Endothelial cell of umbilical vein (primary cell): ENCODE results near the gene SYCP2. TPM values are rescaled to one million over a fixed set of nuclear protein-coding genes. Genes with fewer than 3 reads are reported as not detected.

Experiments
- BruUV-seq: library from RNA; stranded (reverse); fragments of 400-500 nt; replicated peaks from 2 replicates; lab custom pipeline; 2021; lab: Mats Ljungman, UMichigan
- CTCF ChIA-PET: fragments of 300-600, 350-600 bp; sonication (Branson Sonifier 250); formaldehyde crosslinking; loops from one replicate; lab custom pipeline; 2021; ENCODE audit warnings: antibody characterized with exemption, inconsistent platforms; lab: Charles Lee
- POLR2A ChIA-PET: fragments of 300-600, 350-600 bp; sonication (Branson Sonifier 250); formaldehyde crosslinking; loops from one replicate; lab custom pipeline; 2021; ENCODE audit warnings: antibody characterized with exemption, inconsistent platforms; lab: Charles Lee
- DNase-seq: peaks from one replicate; pipeline ENCODE4 v3.0.0-alpha.2; 2011; ENCODE audit warnings: low read depth, low spot score
- FAIRE-seq: peaks from 2 replicates; lab custom pipeline; 2011; peaks lifted over from hg19 to GRCh38; lab: Jason Lieb, UNC
- H2AFZ ChIP-seq: 2 replicates; pipeline ENCODE4 v1.6.0; 2012; ENCODE audit warnings: low read depth, low read length, control low read depth, inconsistent platforms
- H3K27ac ChIP-seq: 2 replicates; pipeline ENCODE4 v1.5.1; 2011; ENCODE audit warnings: low read depth, mild to moderate bottlenecking, control low read depth, low read length, moderate library complexity; ENCODE audit not compliant: insufficient read depth
- H3K27me3 ChIP-seq, 2 experiments: 2 replicates each; pipeline versions ENCODE4 v1.6.0 to v1.6.1; 2011; ENCODE audit warnings: low read length in 2 of 2, mixed read lengths in 1 of 2; ENCODE audit not compliant: control insufficient read depth in 2 of 2, insufficient read depth in 2 of 2
- H3K36me3 ChIP-seq, 2 experiments: 2 replicates in 1 of 2; 3 replicates in 1 of 2; pipeline ENCODE4 v1.5.1; 2011; ENCODE audit warnings: low read length in 2 of 2, mild to moderate bottlenecking in 1 of 2, moderate library complexity in 1 of 2; ENCODE audit not compliant: control insufficient read depth in 2 of 2, insufficient read depth in 2 of 2; ENCODE audit errors: extremely low read depth in 1 of 2
- H3K4me1 ChIP-seq: 3 replicates; pipeline ENCODE4 v1.5.1; 2011; ENCODE audit warnings: mild to moderate bottlenecking, low read length; ENCODE audit not compliant: control insufficient read depth, insufficient read depth; ENCODE audit errors: extremely low read depth
- H3K4me2 ChIP-seq: 2 replicates; pipeline ENCODE4 v1.6.1; 2011; ENCODE audit warnings: low read length, control low read depth, mixed read lengths; ENCODE audit not compliant: insufficient read depth
- H3K4me3 ChIP-seq, 3 experiments: fragments of 200-600 bp in 1 of 3; sonication (generic), shearing (Covaris generic) in 1 of 3; replicated peaks in 1 of 3; 2 replicates each; pipeline ENCODE4 v1.5.1; 2011 to 2016; ENCODE audit warnings: control low read depth in 3 of 3, low read length in 3 of 3, mild to moderate bottlenecking in 2 of 3, inconsistent platforms in 1 of 3, low read depth in 1 of 3, moderate library complexity in 1 of 3; ENCODE audit not compliant: insufficient read depth in 1 of 3
- H3K79me2 ChIP-seq: 2 replicates; pipeline ENCODE4 v1.6.0; 2012; ENCODE audit warnings: low read length, inconsistent platforms; ENCODE audit not compliant: control insufficient read depth, insufficient read depth
- H3K9ac ChIP-seq: replicated peaks from 2 replicates; pipeline ENCODE3; 2011; ENCODE audit warnings: low read length, control low read depth; ENCODE audit not compliant: insufficient read depth; ENCODE audit errors: extremely low read depth
- H3K9me1 ChIP-seq: replicated peaks from 3 replicates; pipeline ENCODE4 v1.6.0; 2011; ENCODE audit warnings: mild to moderate bottlenecking, low read length; ENCODE audit not compliant: control insufficient read depth, insufficient read depth; ENCODE audit errors: extremely low read depth
- H3K9me3 ChIP-seq: replicated peaks from 2 replicates; pipeline ENCODE4 v1.5.1; 2012; ENCODE audit warnings: low read length, inconsistent platforms; ENCODE audit not compliant: control insufficient read depth, insufficient read depth
- H4K20me1 ChIP-seq: replicated peaks from 2 replicates; pipeline ENCODE3; 2011; ENCODE audit warnings: mild to moderate bottlenecking, low read length; ENCODE audit not compliant: control insufficient read depth, insufficient read depth; ENCODE audit errors: extremely low read depth
- EZH2 ChIP-seq: IDR thresholded peaks from 2 replicates; pipeline ENCODE4 v1.6.1; 2012; ENCODE audit warnings: borderline replicate concordance, low read depth, mild to moderate bottlenecking, moderate library complexity, low read length, inconsistent platforms; ENCODE audit not compliant: severe bottlenecking
- FOS ChIP-seq: IDR thresholded peaks from 2 replicates; pipeline ENCODE4 v1.6.1; 2011; ENCODE audit warnings: mild to moderate bottlenecking, low read length, moderate library complexity, borderline replicate concordance; ENCODE audit not compliant: insufficient read depth
- GATA2 ChIP-seq: IDR thresholded peaks from 2 replicates; pipeline ENCODE4 v1.7.0; 2011; ENCODE audit warnings: low read depth, mild to moderate bottlenecking, moderate library complexity, mixed read lengths, low read length; ENCODE audit not compliant: insufficient read length, insufficient read depth
- JUN ChIP-seq: IDR thresholded peaks from 2 replicates; pipeline ENCODE4 v1.6.1; 2011; ENCODE audit warnings: borderline replicate concordance, low read depth; ENCODE audit not compliant: insufficient read length, insufficient read depth
- MAX ChIP-seq: IDR thresholded peaks from 2 replicates; pipeline ENCODE4 v1.6.1; 2011; ENCODE audit not compliant: insufficient read depth, insufficient read length
- MYC ChIP-seq: IDR thresholded peaks from one replicate; pipeline ENCODE4 v1.6.1; 2011; ENCODE audit warnings: mild to moderate bottlenecking, low read depth, low read length
- POLR2A ChIP-seq: IDR thresholded peaks from 2 replicates; pipeline ENCODE4 v1.6.1; 2012; ENCODE audit warnings: low read depth, mild to moderate bottlenecking, control low read depth, low read length
- POLR2AphosphoS5 ChIP-seq: IDR thresholded peaks from 2 replicates; pipeline ENCODE4 v1.6.1; 2012; ENCODE audit warnings: low read depth, mild to moderate bottlenecking, control low read depth, low read length, moderate library complexity; ENCODE audit not compliant: insufficient read depth
- dilution Hi-C: fragments of 300-500 bp; cut with MboI; formaldehyde crosslinking; loops from one replicate; pipeline ENCODE4 v1.15.0; 2019; ENCODE audit warnings: low sequenced_read_pairs; ENCODE audit not compliant: extremely low pct_ligation_motif_present
- intact Hi-C: fragments of 100-400 bp; cut with micrococcal nuclease; formaldehyde crosslinking; loops from one replicate; pipeline ENCODE4 v1.10.0; 2022
- polyA plus RNA-seq, 4 experiments: library from polyadenylated mRNA; depleted of rRNA in 3 of 4; stranded (reverse) in 3 of 4; unstranded in 1 of 4; fragments of >200 nt; gene quantifications; 2 replicates each; pipeline versions ENCODE4 v1.2.1 to v1.2.3, GENCODE V29; 2011 to 2012; ENCODE audit warnings: missing spikeins in 1 of 4
- total RNA-seq: library from RNA; stranded (reverse); gene quantifications from 2 replicates; pipeline ENCODE4 v1.2.3, GENCODE V29; 2021
- TF ChIP-seq, protein P1 (sequence below), 2 donors: IDR thresholded peaks; 1 replicate in 1 of 2; 2 replicates in 1 of 2; pipeline ENCODE4 v1.5.1; 2011; ENCODE audit warnings: low read length in 2 of 2, mild to moderate bottlenecking in 2 of 2, moderate library complexity in 2 of 2, control low read depth in 1 of 2, inconsistent platforms in 1 of 2, low read depth in 1 of 2; ENCODE audit not compliant: insufficient read depth in 1 of 2; ENCODE audit errors: extremely low read depth in 1 of 2

SYCP2 gene
- total and polyA plus RNA-seq, 2 donors (not counting 3 experiments of a cell fraction or from before 2014, with no cell fraction given): 0.07 to 0.35 TPM

DNA sequence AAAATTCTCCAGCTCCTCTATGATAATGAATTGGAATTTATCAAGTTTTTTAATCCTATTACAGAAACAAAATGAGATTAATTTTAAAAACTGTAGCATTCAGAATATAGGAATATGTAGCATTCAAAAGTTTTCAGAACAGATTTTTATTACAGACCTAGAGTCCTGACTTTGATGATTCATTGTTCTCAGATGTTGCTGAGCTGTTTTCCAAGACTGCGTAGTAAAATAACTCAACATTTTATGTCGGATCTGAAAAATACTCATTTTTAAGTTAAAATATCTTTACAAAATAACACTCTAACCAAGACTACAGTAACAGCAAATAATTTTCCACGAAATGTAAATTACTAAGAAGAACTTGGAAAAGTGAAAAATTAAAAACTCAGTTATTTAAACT is 67.1 kb downstream of the SYCP2 start:
- ChIA-PET POLR2A (no interaction called here), CTCF (interaction anchor here (1.4 kb wide), 1 partner anchor 16 kb away, joined by 5 read pairs; no protein-coding TSS in a partner anchor)
- no peak for DNase-seq
- BruUV-seq: no TSS peak
- dilution Hi-C loops (no loop called here), intact Hi-C loops (no loop called here)
- no peak for TF ChIP-seq EZH2
- no peaks in the 10 kb centered on the region for H3K79me2 ChIP-seq
- no peaks in the 10 kb centered on the region for H4K20me1 ChIP-seq
- no peak overlapping the region for H3K9ac ChIP-seq
- H3K4me1 ChIP-seq: no peaks in the 10 kb centered on the region
- H3K9me1 ChIP-seq: no peaks in the 10 kb centered on the region
- no peak overlapping the region for H3K27ac ChIP-seq
- H3K36me3 ChIP-seq: no peaks in the 10 kb centered on the region
- H2AFZ ChIP-seq: no peak overlapping the region
- FAIRE-seq: no peak
- no peaks in the 10 kb centered on the region for H3K27me3 ChIP-seq
- H3K4me2 ChIP-seq: no peak overlapping the region
- no peaks in the 10 kb centered on the region for H3K9me3 ChIP-seq
- no peak overlapping the region for H3K4me3 ChIP-seq

- H3K4me2 ChIP-seq: no peak overlapping the region
- FAIRE-seq (no peak), DNase-seq (no peak)
- no peaks in the 10 kb centered on the region for H3K9me1 ChIP-seq
- intact Hi-C loops: no loop called here
- dilution Hi-C loops: no loop called here
- no peaks in the 10 kb centered on the region for H3K27me3 ChIP-seq
- no peaks in the 10 kb centered on the region for H3K79me2 ChIP-seq
- no TSS peak for BruUV-seq
- TF ChIP-seq FOS: no peak
- TF ChIP-seq MYC: no peak
- no peak for TF ChIP-seq GATA2
- TF ChIP-seq POLR2AphosphoS5: no peak
- TF ChIP-seq POLR2A: no peak
- TF ChIP-seq EZH2: no peak
- TF ChIP-seq, protein P1, sequence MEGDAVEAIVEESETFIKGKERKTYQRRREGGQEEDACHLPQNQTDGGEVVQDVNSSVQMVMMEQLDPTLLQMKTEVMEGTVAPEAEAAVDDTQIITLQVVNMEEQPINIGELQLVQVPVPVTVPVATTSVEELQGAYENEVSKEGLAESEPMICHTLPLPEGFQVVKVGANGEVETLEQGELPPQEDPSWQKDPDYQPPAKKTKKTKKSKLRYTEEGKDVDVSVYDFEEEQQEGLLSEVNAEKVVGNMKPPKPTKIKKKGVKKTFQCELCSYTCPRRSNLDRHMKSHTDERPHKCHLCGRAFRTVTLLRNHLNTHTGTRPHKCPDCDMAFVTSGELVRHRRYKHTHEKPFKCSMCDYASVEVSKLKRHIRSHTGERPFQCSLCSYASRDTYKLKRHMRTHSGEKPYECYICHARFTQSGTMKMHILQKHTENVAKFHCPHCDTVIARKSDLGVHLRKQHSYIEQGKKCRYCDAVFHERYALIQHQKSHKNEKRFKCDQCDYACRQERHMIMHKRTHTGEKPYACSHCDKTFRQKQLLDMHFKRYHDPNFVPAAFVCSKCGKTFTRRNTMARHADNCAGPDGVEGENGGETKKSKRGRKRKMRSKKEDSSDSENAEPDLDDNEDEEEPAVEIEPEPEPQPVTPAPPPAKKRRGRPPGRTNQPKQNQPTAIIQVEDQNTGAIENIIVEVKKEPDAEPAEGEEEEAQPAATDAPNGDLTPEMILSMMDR (IDR thresholded peaks at IDR 0.05; ENCODE audit: extremely low read depth in 1 of 2, insufficient read depth in 1 of 2, low read depth in 1 of 2, low read length in 2 of 2): no peak
- no peak for TF ChIP-seq MAX
- no peak for TF ChIP-seq JUN
- H3K9me3 ChIP-seq: no peaks in the 10 kb centered on the region
- CTCF ChIA-PET: interaction anchor here (0.9 kb wide), 1 partner anchor 14 kb away, joined by 3 read pairs; no protein-coding TSS in a partner anchor
- POLR2A ChIA-PET: no interaction called here
- H3K36me3 ChIP-seq: no peaks in the 10 kb centered on the region
- no peak overlapping the region for H2AFZ ChIP-seq
- H4K20me1 ChIP-seq: no peaks in the 10 kb centered on the region
- no peak overlapping the region for H3K9ac ChIP-seq
- H3K27ac ChIP-seq: no peak overlapping the region
- no peaks in the 10 kb centered on the region for H3K4me1 ChIP-seq
- H3K4me3 ChIP-seq: no peak overlapping the region
Observed at GRCh38 chr20:59864726-59865125, 68.7 kb downstream of the SYCP2 start.
